IPS-18c (cell line): ENCODE data around the gene VCAM1.
"Not testable (repeated sequence)": the region's sequence is repeated elsewhere in the genome, so short reads cannot be mapped to it uniquely, and the experiment has no call there.

ENCODE experiments used
- H3K4me3 ChIP-seq: 2 replicates; pipeline ENCODE4 v1.7.0; 2013; ENCODE audit warnings: low read depth, mild to moderate bottlenecking, low read length, moderate library complexity; ENCODE audit not compliant: insufficient read depth
- H3K9me3 ChIP-seq: one replicate; pipeline ENCODE4 v1.6.1; 2013; ENCODE audit warnings: mild to moderate bottlenecking, low read length, moderate library complexity; ENCODE audit not compliant: control insufficient read depth, insufficient read depth

Gene VCAM1

DNA sequence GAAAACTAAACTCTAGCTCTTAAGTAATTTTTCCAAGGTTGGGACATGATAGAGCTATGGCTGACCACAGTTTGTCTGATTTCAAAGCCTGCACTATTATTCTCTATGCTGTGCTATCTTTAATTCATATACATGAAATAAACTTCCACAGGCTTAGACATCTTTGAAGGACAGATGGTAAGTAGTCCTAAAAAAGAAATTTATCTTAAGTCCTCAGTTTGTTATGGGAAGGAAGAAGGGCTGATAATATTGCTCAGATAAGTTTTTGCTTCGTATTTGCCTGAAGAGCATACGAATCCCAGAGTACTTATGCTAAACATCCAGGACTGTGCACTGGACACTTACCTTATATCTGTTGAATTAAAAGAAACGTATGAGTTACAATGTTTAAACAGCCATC, 39.6 kb downstream of the VCAM1 start:
- H3K9me3 ChIP-seq, result no peaks in the 10 kb centered on the region
- no peak overlapping the region for H3K4me3 ChIP-seq

DNA sequence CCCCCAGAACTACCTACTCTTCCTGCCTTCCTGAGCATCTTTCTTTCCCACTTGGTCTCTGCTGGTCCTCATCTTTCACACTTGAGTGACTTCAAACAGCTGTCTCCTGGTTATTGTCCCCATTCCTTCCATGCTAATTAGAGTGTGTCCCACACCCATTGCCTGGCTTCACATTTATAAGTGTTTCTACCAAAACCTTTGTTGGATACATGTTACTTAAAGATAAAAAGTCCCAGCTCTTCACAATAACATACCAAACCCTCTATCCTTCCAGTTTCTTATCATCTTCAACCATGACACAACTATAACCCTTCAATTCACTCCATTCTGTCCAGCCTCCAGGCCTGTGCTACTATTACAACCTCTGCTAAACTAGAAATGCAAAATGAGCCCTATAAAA, 41.0 kb downstream of the VCAM1 start:
- Histone ChIP-seq H3K4me3 (no peak overlapping the region), H3K9me3 (no peaks in the 10 kb centered on the region)

DNA sequence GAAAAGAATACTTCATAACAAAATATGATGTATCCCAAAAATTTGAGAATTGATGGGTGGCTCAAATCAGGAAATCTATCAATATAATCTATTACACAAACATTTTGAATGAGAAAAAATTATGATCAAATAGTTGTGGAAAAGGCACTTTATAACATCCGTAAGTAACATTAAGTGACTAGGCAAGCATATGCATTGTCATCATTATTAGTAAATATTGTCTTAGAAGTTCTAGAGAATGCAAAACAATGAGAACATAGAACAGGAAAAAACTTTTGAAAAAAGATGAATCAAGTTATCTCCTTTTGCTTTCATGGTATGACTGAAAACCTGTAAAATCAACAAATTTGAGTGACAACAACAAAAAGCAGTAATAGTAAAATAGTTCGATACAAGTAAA, 42.9 kb downstream of the VCAM1 start:
- Histone ChIP-seq H3K9me3 (no peaks in the 10 kb centered on the region), H3K4me3 (no peak overlapping the region)

DNA sequence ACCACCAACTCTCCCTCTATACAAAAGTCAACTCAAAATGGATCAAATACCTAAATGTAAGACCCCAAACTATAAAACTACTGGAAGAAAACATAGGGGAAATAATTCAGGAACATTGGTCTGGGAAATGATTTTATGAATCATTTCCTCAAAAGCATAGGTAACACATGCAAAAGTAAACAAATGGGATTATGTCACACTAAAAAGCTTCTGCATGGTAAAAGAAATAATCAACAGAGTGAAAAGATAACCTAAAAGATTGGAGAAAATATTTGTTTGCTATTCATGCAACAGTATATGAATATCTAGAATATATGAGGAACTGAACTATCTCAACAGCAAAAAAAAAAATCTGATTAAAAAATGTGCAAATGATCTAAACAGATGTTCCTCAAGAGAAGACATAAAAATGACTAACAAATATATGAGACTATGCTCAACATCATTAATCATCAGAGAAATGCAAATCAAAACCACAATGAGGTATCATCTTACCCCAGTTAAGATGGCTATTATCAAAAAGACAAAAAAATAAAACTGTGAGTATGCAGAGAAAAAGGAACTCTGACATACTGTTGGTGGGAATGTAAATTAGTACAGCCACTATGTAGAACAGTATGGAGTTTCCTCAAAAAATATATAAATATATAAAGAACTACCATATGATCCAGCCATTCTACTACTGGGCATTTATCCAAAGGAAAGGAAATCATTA, 47.8 kb downstream of the VCAM1 start:
- no peaks in the 10 kb centered on the region for H3K9me3 ChIP-seq

DNA sequence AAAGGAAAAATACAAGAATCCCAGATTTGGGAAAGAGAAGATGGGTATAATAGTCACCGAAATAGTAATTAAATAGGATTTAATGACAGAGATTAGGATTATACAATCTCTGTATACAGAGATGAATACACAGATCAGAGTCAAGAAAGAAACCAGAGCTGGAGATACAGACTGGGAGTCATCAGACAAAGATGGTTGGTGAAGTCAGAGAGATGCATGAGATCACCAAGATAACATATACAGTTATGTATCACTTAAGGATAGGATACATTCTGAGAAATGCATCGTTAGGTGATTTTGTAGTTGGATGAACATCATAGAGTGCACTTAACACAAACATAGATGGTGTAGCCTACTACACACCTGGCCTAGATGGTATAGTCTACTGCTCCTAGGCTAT, 49.8 kb downstream of the VCAM1 start:
- Histone ChIP-seq H3K9me3 (no peaks in the 10 kb centered on the region), H3K4me3 (no peak overlapping the region)

More for the DNA sequence above, 47.8 kb downstream of the VCAM1 start:
- H3K4me3 ChIP-seq, result no peak overlapping the region

DNA sequence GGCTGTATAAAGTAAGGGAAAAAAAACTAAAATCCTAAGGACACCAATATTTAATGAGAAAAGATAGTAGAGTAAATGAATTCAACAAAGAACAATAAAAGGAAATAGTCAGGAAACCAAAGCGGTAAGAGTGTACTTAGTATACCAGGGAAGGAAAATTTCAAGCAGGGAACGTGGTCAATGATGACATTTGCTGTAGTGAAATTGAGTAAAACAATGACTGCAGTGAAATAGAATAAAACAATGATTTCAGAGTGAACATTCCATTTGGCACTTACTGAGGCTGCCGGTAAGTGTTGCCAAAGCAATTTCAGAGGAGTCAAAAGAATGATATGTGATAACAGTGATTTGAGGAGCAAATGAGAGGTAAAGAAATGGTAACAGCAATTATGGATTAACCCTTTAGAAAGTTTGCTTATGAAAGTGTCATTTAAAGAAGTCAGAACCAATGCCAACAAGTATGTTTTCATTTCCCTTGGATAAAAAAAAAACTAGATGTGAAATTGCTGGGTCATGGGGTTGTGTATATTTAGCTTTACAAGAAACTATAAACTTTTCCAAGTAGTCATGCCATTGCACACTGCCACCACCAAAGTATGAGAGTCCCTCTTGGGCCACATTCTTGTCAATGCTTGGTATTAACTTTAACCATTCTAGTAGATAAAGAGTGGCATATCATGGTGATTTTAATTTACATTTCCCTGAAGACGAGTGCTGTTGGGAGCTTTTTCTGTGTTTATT, 50.5 kb downstream of the VCAM1 start:
- Histone ChIP-seq H3K9me3 (no peaks in the 10 kb centered on the region), H3K4me3 (no peak overlapping the region)

DNA sequence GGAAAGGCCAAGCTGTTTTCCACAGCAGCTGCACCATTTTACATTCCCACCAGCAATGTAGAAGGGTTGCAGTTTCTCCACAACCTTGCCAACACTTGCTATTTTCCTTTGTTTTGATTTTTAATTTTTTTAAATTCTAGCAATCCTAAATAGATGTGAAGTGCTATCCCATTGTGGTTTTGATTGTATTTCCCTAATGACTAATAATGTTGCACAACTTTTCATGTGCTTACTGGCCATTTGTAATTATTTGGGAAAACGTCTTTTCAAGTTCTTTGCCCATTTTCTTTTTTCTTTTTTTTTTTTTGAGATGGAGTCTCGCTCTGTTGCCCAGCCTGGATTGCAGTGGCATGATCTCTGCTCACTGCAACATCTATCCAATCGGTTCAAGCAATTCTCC, 53.9 kb downstream of the VCAM1 start:
- H3K9me3 ChIP-seq, result no peaks in the 10 kb centered on the region
- H3K4me3 ChIP-seq, result no peak overlapping the region

DNA sequence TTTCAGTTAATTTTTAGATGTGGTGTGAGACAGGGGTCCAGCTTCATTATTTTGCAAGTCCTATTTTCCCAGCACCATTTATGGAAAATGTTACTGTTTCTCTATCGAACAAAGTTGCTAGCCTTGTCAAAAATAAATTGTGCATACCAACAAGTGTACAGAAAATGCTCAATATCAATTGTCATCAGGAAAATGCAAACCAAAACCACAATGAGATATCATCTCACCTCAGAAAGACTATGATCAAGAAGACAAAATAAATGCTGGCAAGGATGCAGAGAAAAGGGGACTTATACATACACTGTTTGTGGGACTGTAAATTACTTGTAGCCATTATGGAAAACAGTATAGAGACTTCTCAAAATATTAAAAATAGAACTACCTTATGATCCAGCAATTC, 54.8 kb downstream of the VCAM1 start:
- H3K9me3 ChIP-seq, result no peaks in the 10 kb centered on the region
- H3K4me3 ChIP-seq, result no peak overlapping the region

DNA sequence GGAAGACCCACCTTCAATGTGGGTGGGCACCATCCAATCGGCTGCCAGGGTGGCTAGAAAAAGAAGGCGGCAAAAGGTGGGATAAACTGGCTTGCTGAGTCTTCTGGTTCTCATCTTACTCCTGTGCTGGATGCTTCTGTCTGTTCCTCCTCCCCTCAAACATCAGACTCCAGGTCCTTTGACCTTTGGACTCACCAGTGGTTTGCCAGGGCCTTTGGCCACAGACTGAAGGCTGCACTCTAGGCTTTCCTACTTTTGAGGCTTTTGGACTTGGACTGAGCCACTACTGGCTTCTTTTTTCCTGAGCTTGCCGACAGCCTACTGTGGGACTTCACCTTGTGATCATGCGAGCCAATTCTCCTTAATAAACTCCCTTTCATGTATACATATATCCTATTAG, 55.9 kb downstream of the VCAM1 start:
- Histone ChIP-seq H3K4me3 (no peak overlapping the region), H3K9me3 (no peaks in the 10 kb centered on the region)

DNA sequence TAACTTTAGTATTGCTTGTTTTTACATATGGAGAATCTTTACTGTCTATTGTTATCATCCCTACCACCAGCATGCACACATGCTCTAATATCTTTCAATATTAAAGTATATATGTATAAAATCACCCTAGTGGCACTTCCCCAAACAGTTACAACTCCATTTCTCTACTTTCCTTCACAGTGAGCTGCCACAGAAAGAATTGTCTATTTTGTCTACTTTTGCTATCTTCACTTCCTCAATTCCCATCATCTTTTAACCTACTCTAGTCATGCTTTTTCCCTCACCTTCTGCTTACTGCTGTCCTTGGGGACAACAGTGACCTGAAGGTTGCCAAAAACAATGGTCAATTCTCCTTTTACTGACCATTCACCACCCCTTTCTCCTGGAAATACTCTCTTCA, 59.2 kb downstream of the VCAM1 start:
- H3K9me3 ChIP-seq, result no peaks in the 10 kb centered on the region
- H3K4me3 ChIP-seq, result no peak overlapping the region

DNA sequence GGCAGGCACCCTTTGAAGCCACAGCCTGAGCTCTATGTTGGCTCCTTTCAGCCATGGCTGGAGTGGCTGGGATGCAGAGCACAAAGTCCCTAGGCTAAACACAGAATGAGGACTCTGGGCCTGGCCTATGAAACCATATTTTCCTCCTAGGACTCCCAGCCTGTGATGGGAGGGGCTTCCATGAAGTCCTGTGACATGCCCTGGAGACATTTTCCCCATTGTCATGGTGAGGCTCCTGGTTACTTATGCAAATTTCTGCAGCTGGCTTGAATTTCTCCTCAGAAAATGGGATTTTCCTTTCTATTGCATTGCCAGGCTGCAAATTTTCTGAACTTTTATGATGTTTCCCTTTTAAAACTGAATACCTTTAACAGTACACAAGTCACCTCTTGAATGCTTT, 61.3 kb downstream of the VCAM1 start:
- Histone ChIP-seq H3K4me3 (no peak overlapping the region), H3K9me3 (no peaks in the 10 kb centered on the region)

DNA sequence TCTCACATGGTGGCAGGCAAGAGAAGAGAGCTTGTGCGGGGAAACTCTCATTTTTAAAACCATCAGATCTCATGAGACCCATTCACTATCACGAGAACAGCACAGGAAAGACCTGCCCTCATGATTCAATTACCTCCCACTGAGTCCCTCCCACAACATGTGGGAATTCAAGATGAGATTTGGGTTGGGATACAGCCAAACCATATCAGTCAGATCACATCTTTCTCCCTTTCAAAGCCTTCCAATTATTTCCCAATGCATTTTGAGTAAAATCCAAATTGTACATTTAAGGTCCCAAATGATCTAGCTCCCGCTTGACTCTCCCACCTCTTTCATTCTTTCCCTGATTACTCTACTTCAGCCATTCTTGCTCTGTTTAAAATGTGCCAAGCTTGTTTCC, 62.2 kb downstream of the VCAM1 start:
- H3K9me3 ChIP-seq, result not testable (repeated sequence)

DNA sequence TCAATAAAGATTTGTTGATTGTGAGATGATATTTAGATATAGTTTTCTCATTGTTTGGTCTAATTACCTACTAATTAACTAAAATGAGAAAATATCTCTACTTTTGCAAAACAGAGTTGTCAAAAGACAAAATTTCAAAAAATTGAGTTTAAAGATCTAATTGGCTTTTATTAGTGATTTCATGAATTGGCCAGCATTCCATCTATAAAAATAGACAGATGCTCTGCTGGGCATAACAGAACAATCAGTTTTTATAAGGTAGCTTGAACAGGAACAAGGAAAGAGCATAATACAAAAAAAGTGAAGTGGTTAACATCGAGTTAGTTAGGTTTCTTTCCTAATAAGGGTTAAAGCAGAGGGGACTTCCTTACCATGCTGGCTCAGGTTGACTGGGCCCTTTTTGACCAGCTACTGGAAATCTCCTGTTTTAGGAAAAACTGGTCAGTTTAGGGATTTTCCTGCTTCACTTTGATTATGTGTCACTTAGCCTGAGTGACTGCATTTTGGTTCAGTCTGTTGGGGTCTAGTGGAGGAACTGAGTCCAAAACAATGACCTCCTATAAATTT, 63.0 kb downstream of the VCAM1 start:
- H3K4me3 ChIP-seq, result no peak overlapping the region
- H3K9me3 ChIP-seq, result no peaks in the 10 kb centered on the region

More for the DNA sequence above, 62.2 kb downstream of the VCAM1 start:
- not testable (repeated sequence) for H3K4me3 ChIP-seq

DNA sequence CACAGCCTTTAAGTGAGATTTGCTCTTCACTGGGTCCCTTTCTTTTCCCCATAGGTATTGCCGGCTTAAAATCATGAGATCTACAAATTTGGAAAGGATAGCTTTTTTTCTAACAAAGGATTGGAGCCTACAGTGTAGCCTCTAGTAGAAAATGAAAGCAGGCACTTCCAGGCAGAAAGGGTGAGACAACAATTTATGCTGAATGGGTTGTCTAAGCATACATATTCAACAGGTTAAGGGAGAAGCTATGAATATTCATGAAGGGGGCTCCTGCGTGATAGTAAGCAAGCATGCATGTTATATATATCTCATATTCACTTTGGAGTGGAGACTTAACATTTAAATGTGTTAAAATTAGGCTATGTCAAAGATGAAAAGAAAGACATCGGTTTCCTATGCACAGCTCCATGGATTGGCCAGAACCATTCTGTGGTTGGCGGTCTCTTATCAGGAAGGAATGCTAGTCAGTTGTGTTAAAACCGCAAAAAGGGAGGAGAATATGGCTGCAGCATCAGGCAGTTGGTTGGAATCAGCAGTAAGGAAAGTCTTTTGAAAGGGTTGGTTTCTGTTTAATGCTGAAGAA, 66.0 kb downstream of the VCAM1 start:
- Histone ChIP-seq H3K9me3 (no peaks in the 10 kb centered on the region), H3K4me3 (no peak overlapping the region)

DNA sequence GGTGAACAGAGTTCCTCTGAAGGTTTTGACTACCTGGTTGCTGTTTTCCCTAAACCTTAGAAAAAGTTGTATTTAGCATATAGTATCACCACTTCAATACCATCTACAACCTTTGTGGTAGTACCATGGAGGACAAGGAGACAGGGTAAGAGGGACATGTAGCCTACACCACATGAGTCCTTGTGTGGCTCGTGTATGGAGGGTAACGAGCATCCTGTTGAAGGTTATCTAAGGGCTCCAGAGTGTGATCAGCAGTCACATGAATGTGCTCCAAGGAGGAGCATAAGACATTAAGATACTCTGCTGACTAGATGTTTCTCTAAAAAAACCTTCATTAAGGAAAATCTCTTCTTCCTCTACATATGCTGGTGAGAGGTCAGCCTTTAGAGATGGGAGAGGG, 67.3 kb downstream of the VCAM1 start:
- Histone ChIP-seq H3K9me3 (no peaks in the 10 kb centered on the region), H3K4me3 (no peak overlapping the region)
